Lower leg skin (tissue), 4 donors: ENCODE measurements around the gene PARD6A. TPM values are rescaled to one million over a fixed set of nuclear protein-coding genes. Genes with fewer than 3 reads are reported as not detected.

Experiments
- DNase-seq, 2 donors: peaks; one replicate each; pipeline ENCODE4 v3.0.0-alpha.2; 2019; ENCODE audit warnings: low spot score in 2 of 2
- H3K4me3 ChIP-seq: fragments of 200-600 bp; sonication (generic); 2 replicates; pipeline ENCODE4 v1.5.1; 2017; ENCODE audit warnings: mild to moderate bottlenecking, low read depth; ENCODE audit not compliant: poor library complexity, severe bottlenecking
- CTCF ChIP-seq, 3 donors: fragments of 450-650 bp; IDR thresholded peaks; one replicate each; pipeline ENCODE4 v1.5.1; 2016; ENCODE audit warnings: antibody characterized with exemption in 3 of 3, mild to moderate bottlenecking in 3 of 3, moderate library complexity in 2 of 3
- POLR2A ChIP-seq, 2 donors: fragments of 450-650 bp; IDR thresholded peaks; one replicate each; pipeline ENCODE4 v1.6.1; 2016 to 2017; ENCODE audit warnings: antibody characterized with exemption in 2 of 2, mild to moderate bottlenecking in 1 of 2, moderate library complexity in 1 of 2
- WGBS, 2 donors: methylation state at CpG; one replicate each; pipeline ENCODE4 v1.1.5; 2018; 5-methylcytosine and 5-hydroxymethylcytosine counted together
- intact Hi-C: fragments of 100-400 bp; cut with DNase I; formaldehyde crosslinking; loops from one replicate; pipeline ENCODE4 v1.15.0; 2023; ENCODE audit warnings: low total_unique reads
- total RNA-seq, 4 donors: library from RNA; depleted of rRNA; stranded (reverse); fragments of >200 nt; gene quantifications; one replicate each; pipeline ENCODE4 v1.1.0, GENCODE V29; 2016

PARD6A gene
- total RNA-seq, 4 donors from 2014 or later = 2.1 to 3.5 (median 2.4) TPM

GRCh38 chr16:67658849-67659674 lies 1.7 kb upstream of the PARD6A start:
- intact Hi-C loops = no loop called here
- 33 to 36% methylated on average over 21 of the region's 21 CpGs for WGBS, 2 donors
- no peak for DNase-seq
- TF ChIP-seq CTCF (IDR thresholded peaks at IDR 0.05) = no peak
- no peak for TF ChIP-seq POLR2A (IDR thresholded peaks at IDR 0.05)
- peak overlapping the region; percentile 60 for H3K4me3 ChIP-seq

- DNase-seq = peak; percentile 83 to 98
- intact Hi-C loops = no loop called here
- TF ChIP-seq POLR2A (IDR thresholded peaks at IDR 0.05) = no peak
- TF ChIP-seq CTCF (IDR thresholded peaks at IDR 0.05) = no peak
- WGBS, 2 donors = 1% methylated on average over 43 to 62 of the region's 83 CpGs
- peak within 1 kb of the TSS; percentile 60 for H3K4me3 ChIP-seq
These were observed 841 bp upstream of the PARD6A start, which contains the start of gene ACD for GRCh38 chr16:67659675-67660563. ACD (minus strand) TSS chr16:67660260; CDS start chr16:67660220, 40 bp downstream.

- intact Hi-C loops = no loop called here
- DNase-seq = no peak
- TF ChIP-seq CTCF (IDR thresholded peaks at IDR 0.05) (no peak), POLR2A (IDR thresholded peaks at IDR 0.05) (no peak)
- H3K4me3 ChIP-seq = no peak overlapping the region
- WGBS, 2 donors = 1 to 17% methylated on average over 14 to 39 of the region's 39 CpGs
These were observed 471 bp downstream of the PARD6A start for GRCh38 chr16:67661101-67661761.

- H3K4me3 ChIP-seq = no peak overlapping the region
- TF ChIP-seq POLR2A (IDR thresholded peaks at IDR 0.05) = no peak
- no peak for TF ChIP-seq CTCF (IDR thresholded peaks at IDR 0.05)
- DNase-seq = no peak
These were observed 1.3 kb downstream of the PARD6A start for GRCh38 chr16:67661886-67662652.

GRCh38 chr16:67662653-67663010 lies 1.9 kb downstream of the PARD6A start:
- DNase-seq = no peak
- TF ChIP-seq CTCF (IDR thresholded peaks at IDR 0.05) = no peak
- TF ChIP-seq POLR2A (IDR thresholded peaks at IDR 0.05) = no peak
- no peak overlapping the region for H3K4me3 ChIP-seq
- intact Hi-C loops = no loop called here

More at GRCh38 chr16:67661886-67662652, 1.3 kb downstream of the PARD6A start:
- intact Hi-C loops = no loop called here
- 93 to 94% methylated on average over 24 to 34 of the region's 34 CpGs for WGBS, 2 donors
